Measurements from ENCODE around the gene HBS1L. TPM values are rescaled to one million over a fixed set of nuclear protein-coding genes. Genes with fewer than 3 reads are reported as not detected.

HBS1L gene
- total RNA-seq, 4 donors from 2014 or later, result 23.8 to 116 (median 69.2) TPM

GRCh38 chr6:134959603-134960002, 95.0 kb downstream of the HBS1L start:
- no peak for TF ChIP-seq CTCF (IDR thresholded peaks at IDR 0.05)
- TF ChIP-seq POLR2A (IDR thresholded peaks at IDR 0.05), result no peak
- intact Hi-C loops (cut with DNase I; ENCODE audit: low total_unique reads), result no loop called here
- Histone ChIP-seq H3K4me3 (no peak overlapping the region), H3K27ac (no peak overlapping the region), H3K36me3 (no peaks in the 10 kb centered on the region), H3K27me3 (no peaks in the 10 kb centered on the region), H3K9me3 (no peaks in the 10 kb centered on the region), H3K4me1 (no peaks in the 10 kb centered on the region)
- DNase-seq, result no peak

GRCh38 chr6:134956676-134957075, 97.9 kb downstream of the HBS1L start:
- intact Hi-C loops (cut with DNase I; ENCODE audit: low total_unique reads), result no loop called here
- Histone ChIP-seq H3K36me3 (no peaks in the 10 kb centered on the region), H3K4me1 (no peaks in the 10 kb centered on the region), H3K4me3 (no peak overlapping the region), H3K9me3 (no peaks in the 10 kb centered on the region), H3K27me3 (no peaks in the 10 kb centered on the region), H3K27ac (no peak overlapping the region)
- TF ChIP-seq CTCF (IDR thresholded peaks at IDR 0.05) (no peak), POLR2A (IDR thresholded peaks at IDR 0.05) (no peak)
- no peak for DNase-seq

- no peaks in the 10 kb centered on the region for H3K4me1 ChIP-seq
- TF ChIP-seq CTCF (IDR thresholded peaks at IDR 0.05) (no peak), POLR2A (IDR thresholded peaks at IDR 0.05) (no peak)
- H3K27ac ChIP-seq, result no peak overlapping the region
- no peaks in the 10 kb centered on the region for H3K27me3 ChIP-seq
- no peak overlapping the region for H3K4me3 ChIP-seq
- no peaks in the 10 kb centered on the region for H3K36me3 ChIP-seq
- H3K9me3 ChIP-seq, result no peaks in the 10 kb centered on the region
- no peak for DNase-seq
- intact Hi-C loops (cut with DNase I; ENCODE audit: low total_unique reads), result no loop called here
These were observed 98.6 kb downstream of the HBS1L start for GRCh38 chr6:134956032-134956431.

- intact Hi-C loops (cut with DNase I; ENCODE audit: low total_unique reads), result no loop called here
- Histone ChIP-seq H3K27me3 (no peaks in the 10 kb centered on the region), H3K4me3 (no peak overlapping the region), H3K36me3 (no peaks in the 10 kb centered on the region), H3K9me3 (no peaks in the 10 kb centered on the region), H3K4me1 (no peaks in the 10 kb centered on the region), H3K27ac (no peak overlapping the region)
- TF ChIP-seq POLR2A (IDR thresholded peaks at IDR 0.05), result no peak
- no peak for TF ChIP-seq CTCF (IDR thresholded peaks at IDR 0.05)
- no peak for DNase-seq
These were observed 100.2 kb downstream of the HBS1L start for GRCh38 chr6:134954272-134955000.

GRCh38 chr6:134951494-134952263, 102.9 kb downstream of the HBS1L start:
- no peak overlapping the region for H3K27ac ChIP-seq
- DNase-seq, result no peak
- no peak overlapping the region for H3K4me3 ChIP-seq
- no peaks in the 10 kb centered on the region for H3K36me3 ChIP-seq
- no peak for TF ChIP-seq CTCF (IDR thresholded peaks at IDR 0.05)
- TF ChIP-seq POLR2A (IDR thresholded peaks at IDR 0.05), result no peak
- intact Hi-C loops (cut with DNase I; ENCODE audit: low total_unique reads), result no loop called here
- H3K27me3 ChIP-seq, result no peaks in the 10 kb centered on the region
- no peaks in the 10 kb centered on the region for H3K9me3 ChIP-seq
- no peaks in the 10 kb centered on the region for H3K4me1 ChIP-seq

Data from uterus (tissue), 4 donors.